ENCODE data around the gene CENPO.

DNA sequence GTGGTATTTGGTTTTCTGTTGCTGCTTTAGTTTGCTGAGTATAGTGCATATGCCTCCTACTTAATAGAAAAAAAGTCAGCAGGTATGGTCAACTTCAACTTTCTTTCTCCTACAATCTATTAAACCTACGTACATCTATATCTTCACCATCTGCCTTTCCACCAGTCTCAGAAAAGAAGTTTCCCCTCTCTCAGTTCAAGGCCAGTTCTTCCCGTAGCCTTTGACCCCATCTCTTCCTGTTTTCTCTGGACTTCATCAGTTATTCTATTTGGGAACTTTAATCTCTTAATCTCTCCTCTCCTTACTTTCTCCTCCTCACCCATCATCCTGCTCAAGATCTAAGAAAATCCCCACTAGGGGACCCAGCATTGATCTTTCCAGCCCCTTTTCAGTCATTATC, 5.7 kb upstream of the CENPO start:
- TF ChIP-seq CEBPB (IDR thresholded peaks at IDR 0.05) (no peak), EGR1 (IDR thresholded peaks at IDR 0.05) (no peak), TAF1 (IDR thresholded peaks at IDR 0.05; ENCODE audit: low read depth) (no peak), YY1 (IDR thresholded peaks at IDR 0.05; ENCODE audit: low read depth) (no peak), TCF12 (IDR thresholded peaks at IDR 0.05; ENCODE audit: low read depth) (no peak), TEAD4 (IDR thresholded peaks at IDR 0.05) (no peak), ZBTB7A (IDR thresholded peaks at IDR 0.05; ENCODE audit: low read depth) (no peak), CREB1 (IDR thresholded peaks at IDR 0.05; ENCODE audit: low read depth) (no peak), RAD21 (IDR thresholded peaks at IDR 0.05; ENCODE audit: low read depth) (no peak), EP300 (IDR thresholded peaks at IDR 0.05; ENCODE audit: borderline replicate concordance) (no peak)
- TF ChIP-seq, protein P1, sequence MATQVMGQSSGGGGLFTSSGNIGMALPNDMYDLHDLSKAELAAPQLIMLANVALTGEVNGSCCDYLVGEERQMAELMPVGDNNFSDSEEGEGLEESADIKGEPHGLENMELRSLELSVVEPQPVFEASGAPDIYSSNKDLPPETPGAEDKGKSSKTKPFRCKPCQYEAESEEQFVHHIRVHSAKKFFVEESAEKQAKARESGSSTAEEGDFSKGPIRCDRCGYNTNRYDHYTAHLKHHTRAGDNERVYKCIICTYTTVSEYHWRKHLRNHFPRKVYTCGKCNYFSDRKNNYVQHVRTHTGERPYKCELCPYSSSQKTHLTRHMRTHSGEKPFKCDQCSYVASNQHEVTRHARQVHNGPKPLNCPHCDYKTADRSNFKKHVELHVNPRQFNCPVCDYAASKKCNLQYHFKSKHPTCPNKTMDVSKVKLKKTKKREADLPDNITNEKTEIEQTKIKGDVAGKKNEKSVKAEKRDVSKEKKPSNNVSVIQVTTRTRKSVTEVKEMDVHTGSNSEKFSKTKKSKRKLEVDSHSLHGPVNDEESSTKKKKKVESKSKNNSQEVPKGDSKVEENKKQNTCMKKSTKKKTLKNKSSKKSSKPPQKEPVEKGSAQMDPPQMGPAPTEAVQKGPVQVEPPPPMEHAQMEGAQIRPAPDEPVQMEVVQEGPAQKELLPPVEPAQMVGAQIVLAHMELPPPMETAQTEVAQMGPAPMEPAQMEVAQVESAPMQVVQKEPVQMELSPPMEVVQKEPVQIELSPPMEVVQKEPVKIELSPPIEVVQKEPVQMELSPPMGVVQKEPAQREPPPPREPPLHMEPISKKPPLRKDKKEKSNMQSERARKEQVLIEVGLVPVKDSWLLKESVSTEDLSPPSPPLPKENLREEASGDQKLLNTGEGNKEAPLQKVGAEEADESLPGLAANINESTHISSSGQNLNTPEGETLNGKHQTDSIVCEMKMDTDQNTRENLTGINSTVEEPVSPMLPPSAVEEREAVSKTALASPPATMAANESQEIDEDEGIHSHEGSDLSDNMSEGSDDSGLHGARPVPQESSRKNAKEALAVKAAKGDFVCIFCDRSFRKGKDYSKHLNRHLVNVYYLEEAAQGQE (IDR thresholded peaks at IDR 0.05; ENCODE audit: low read depth), result no peak

Data from Ishikawa (cell line).